HG02981 (cell line): ENCODE results near the gene LCN9.
"Not testable (repeated sequence)": the region's sequence is repeated elsewhere in the genome, so short reads cannot be mapped to it uniquely, and the experiment has no call there.

Source experiments
- ATAC-seq: cut with Tn5 transposase; IDR thresholded peaks from one replicate; pipeline ENCODE4 v1.9.1; 2021; ENCODE audit warnings: mild to moderate bottlenecking, moderate library complexity; ENCODE audit not compliant: unreplicated experiment

The LCN9 gene

GRCh38 chr9:135662758-135663450 lies at the start of gene LCN9:
LCN9 (plus strand) TSS chr9:135663309; CDS start chr9:135663322, 13 bp downstream.
- no peak for ATAC-seq

- no peak for ATAC-seq
Measured at GRCh38 chr9:135613946-135614805, 48.9 kb upstream of the LCN9 start.

- ATAC-seq = no peak
Measured at GRCh38 chr9:135614821-135615665, 48.1 kb upstream of the LCN9 start.

- ATAC-seq = no peak
Measured at GRCh38 chr9:135615666-135616618, 47.2 kb upstream of the LCN9 start.

- no peak for ATAC-seq
Measured at GRCh38 chr9:135616619-135617537, 46.2 kb upstream of the LCN9 start.

- ATAC-seq = no peak
Measured at GRCh38 chr9:135617538-135617900, 45.6 kb upstream of the LCN9 start.

GRCh38 chr9:135617991-135618411 lies 45.1 kb upstream of the LCN9 start:
- no peak for ATAC-seq

GRCh38 chr9:135618866-135619598 lies 44.1 kb upstream of the LCN9 start:
- ATAC-seq = no peak

- no peak for ATAC-seq
Measured at GRCh38 chr9:135619599-135619886, 43.6 kb upstream of the LCN9 start.

GRCh38 chr9:135620558-135620957 lies 42.6 kb upstream of the LCN9 start:
- no peak for ATAC-seq

GRCh38 chr9:135622415-135623020 lies 40.6 kb upstream of the LCN9 start:
- ATAC-seq = no peak

GRCh38 chr9:135624282-135624681 lies 38.8 kb upstream of the LCN9 start:
- no peak for ATAC-seq

GRCh38 chr9:135632841-135633240 lies 30.3 kb upstream of the LCN9 start:
- no peak for ATAC-seq

GRCh38 chr9:135636930-135637530 lies 26.1 kb upstream of the LCN9 start:
- ATAC-seq = not testable (repeated sequence)

- ATAC-seq = no peak
Measured at GRCh38 chr9:135639196-135639595, 23.9 kb upstream of the LCN9 start, which contains the start of gene GLT6D1. GLT6D1 (minus strand) TSS chr9:135639540; CDS start chr9:135639187, 353 bp downstream.

- no peak for ATAC-seq
Measured at GRCh38 chr9:135641047-135641446, 22.1 kb upstream of the LCN9 start.

- ATAC-seq = no peak
Measured at GRCh38 chr9:135641745-135642144, 21.4 kb upstream of the LCN9 start.
